ENCODE data around the gene CBFB.
"Not testable (repeated sequence)": the region's sequence is repeated elsewhere in the genome, so short reads cannot be mapped to it uniquely, and the experiment has no call there.

Gene CBFB

DNA sequence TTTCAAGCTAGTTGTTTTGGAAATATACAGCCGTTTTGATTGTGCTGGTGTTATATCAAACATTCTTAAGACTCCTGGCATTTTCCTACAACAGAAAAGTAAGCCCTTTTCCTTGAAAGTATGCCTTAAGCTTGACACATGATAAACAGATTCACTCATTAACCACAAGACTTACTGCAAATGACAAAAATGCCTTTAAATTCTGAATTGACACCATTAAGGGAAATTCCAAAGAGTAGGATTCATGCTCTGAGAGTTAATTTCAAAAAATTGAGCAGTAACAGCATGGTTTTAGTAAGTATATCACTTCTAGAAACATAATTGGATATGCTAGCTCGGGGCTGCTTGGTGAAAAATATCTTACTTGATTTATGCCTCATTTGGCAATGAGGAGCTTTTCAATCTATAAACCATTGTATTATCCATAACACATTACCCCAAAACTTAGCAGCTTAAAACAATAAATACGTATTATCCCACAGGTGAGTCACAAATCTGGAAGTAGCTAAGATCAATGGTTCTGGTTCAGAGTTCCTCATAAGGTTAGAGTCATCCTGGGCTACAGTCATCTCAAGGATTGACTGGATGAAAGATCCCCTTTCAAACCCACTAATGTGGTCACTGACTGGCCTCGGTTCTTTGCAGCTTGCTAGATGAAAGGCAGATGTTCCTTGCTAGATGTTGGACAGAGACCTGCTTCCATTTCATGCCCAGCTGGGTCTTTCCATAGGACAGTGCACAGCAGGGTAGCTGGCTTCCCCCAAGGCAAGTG is 72.5 kb downstream of the CBFB start:
- DNase-seq, result no peak

- DNase-seq, result no peak
Observed at GRCh38 chr16:67104061-67104460, 75.1 kb downstream of the CBFB start.

- no peak for DNase-seq
Observed at GRCh38 chr16:67104845-67105244, 75.9 kb downstream of the CBFB start.

DNA sequence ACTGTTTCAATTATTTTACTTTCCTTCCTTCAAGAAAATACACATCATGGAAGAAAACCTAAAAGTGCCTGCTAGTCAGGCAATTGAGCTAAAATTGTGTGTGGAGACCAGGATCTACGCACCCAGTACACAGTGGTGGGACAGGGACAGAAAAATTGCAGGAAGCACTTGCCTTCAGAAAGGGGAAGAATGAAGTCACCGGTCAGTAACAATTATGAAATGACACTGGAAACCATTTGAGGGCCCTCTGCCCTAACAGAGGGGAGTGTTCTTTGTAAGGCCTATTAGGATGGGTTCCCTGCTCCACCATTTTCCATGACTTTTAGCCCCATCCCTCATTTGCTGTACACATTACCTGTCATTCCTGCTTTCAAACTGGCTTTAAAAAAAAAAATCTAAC is 76.3 kb downstream of the CBFB start:
- DNase-seq, result no peak

DNA sequence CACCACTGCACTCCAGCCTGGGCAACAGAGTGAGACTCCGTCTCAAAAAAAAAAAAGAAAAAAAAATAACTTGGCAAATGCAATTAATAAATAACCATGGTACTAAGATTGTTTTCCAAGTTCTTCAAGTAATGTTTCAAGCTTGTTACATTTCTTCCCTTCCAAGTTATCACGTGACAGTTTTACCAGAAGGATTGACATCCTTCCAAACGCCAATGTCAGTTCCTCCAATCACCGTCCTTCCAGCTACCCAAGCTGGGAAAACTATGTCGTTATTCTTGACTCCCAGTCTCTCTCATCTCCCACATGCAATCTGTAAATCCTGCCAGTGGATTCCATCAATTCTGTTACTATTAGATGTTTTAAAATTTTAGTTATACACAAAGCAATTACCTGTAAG is 76.9 kb downstream of the CBFB start:
- no peak for DNase-seq

- DNase-seq, result no peak
Observed at GRCh38 chr16:67108489-67108888, 79.5 kb downstream of the CBFB start.

DNA sequence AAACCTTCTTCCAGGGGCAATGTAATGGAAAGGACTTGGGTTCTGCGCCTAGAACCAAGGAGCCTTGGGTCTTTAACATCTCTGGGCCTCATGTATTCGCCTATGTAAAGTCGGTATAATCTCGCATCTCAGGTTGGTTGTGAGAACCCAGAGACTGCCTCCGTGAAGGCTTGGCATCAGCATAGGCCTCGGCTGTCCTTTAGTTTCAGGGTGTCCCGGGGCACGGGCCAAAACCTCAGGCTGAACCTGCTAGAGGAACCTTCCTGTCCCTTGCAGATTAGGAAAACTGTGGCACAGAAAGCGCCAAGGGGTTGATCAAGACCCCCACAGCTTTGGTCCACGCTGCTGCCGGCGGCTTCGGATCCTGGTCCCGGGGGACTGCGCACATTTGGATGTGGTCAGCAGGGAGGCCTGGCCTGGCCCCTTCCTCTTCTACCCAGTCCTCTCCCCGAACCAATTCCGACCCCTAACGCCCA is 80.0 kb downstream of the CBFB start:
- no peak for DNase-seq

DNA sequence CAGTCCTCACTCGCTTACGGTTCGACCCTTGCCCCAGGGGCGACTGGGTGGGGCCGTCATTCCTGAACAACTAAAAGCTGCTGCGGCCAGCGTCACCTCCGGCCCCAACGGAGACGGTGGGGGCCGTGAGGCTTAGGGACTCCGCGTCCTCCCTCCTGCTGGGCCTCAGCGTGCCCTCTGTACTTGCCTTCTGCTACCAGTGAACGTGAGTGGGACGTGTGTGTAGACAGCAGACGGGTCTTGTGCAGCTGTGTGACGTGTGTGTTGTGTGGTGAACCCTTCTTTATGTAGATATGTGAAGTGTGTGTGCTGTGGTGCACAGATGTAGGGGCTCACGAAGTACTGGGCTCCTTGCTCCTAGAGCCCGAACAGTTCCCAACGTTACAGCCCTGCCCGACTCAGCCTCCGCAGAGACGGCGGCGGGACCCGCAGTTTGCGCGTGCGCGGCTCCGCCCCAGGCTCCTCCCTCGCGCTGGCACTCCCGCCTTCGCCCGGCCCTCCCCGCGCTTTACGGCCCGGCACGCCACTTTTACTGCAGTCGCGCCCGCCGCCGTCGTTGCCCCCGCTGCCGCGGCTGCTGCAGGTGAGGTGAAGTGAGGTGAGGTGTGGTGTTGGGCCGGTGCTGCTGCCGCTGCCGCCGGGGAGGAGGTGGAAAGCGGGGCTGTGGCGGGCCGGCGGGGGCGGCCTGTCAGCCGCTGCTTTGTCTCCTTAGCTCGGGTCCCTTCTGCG is 80.6 kb downstream of the CBFB start, which contains the start of gene PHAF1:
Gene PHAF1 (plus strand): TSS at position 535 of the 729 bp plus-strand sequence. CDS start 235 bp downstream, outside the sequence.
- peak; percentile 22 for DNase-seq

DNA sequence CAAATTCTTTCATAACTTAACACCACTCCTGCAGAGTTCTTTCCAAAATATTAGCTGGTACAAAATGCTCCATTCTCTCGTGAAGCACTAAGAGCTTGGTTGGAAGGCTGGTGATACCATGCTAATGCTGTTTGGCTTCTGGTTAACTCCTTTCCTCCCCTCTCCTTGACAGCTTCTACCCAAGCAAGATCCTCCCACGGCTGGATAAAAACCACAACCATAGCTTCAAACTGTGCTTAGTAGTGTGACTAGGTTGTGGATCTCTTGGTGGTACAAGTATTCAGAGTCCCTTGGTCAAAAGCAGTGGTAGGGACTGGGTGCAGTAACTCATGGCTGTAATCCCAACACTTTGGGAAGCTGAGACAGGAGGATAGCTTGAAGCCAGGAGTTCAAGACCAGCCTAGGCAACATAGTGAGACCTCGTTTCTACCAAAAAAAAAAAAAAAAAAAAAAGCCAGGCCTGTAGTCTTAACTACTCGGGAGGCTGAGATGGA is 83.0 kb downstream of the CBFB start:
- no peak for DNase-seq

GRCh38 chr16:67112591-67113399 is 83.8 kb downstream of the CBFB start:
- no peak for DNase-seq

DNA sequence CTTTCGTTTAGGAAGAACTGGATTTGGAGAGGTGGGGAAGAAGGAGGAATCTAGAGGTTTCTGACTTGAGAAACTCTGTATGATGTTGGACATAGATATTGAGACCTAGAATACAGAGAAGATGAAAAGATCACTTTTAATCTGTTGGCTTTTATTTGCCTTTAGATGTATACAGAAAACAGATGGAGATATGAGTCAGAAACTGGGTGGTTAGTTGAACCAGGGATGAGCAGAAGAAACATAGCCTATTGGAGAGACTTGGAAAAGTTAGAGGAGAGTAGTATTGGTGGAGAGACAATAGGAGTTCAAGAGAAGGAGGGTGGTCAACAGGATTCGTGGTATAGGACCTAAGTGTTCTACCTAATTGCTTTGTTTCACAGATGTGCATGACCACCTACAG is 85.8 kb downstream of the CBFB start:
- no peak for DNase-seq

DNA sequence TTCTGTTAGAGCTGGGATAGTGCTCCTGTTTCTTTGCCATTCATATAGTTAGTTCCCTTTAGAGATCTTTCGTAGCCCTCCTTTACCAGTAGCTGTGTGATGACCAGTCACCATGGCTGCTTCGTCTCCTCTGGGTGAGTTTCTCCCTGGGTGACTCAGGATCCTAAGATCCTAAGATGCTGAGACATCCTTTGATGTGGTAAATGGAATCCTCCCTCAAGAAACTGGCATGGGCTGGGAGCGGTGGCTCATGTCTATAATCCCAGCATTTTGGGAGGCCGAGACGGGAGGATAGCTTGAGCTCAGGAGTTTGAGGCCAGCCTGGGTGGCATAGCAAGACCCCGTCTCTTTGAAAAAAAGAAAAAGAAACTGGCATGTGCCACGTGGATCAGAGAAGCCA is 86.7 kb downstream of the CBFB start:
- no peak for DNase-seq

GRCh38 chr16:67116388-67117311 is 87.7 kb downstream of the CBFB start:
- DNase-seq, result no peak

DNA sequence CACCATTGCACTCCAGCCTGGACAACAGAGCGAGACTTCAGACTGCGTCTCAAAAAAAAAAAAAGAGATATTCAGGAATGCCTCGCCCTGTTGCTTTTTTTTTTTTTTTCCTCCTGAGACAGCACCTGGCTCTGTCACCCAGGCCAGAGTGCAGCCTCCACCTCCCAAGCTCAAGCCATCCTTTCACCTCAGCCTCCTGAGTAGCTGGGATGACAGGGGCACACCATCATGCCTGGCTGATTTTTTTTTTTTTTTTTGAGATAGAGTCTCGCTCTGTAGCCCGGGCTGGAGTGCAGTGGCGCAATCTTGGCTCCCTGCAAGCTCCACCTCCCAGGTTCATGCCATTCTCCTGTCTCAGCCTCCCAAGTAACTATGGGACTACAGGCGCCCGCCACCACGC is 88.8 kb downstream of the CBFB start:
- no peak for DNase-seq

GRCh38 chr16:67120025-67120424 is 91.1 kb downstream of the CBFB start:
- DNase-seq, result no peak

DNA sequence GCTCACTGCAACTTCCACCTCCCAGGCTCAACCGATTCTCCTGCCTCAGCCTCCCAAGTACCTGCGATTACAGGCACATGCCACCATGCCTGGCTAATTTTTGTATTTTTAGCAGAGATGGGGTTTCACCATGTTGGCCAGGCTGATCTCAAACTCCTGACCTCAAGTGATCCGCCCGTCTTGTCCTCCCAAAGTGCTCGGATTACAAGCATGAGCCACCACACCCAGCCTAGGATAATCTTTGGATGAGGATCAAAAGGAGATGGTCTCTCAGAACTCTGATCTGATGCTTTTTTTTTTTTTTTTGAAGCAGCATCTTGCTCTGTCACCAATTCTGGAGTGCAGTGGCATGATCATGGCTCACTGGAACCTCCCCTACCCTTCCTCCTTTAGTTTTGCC is 93.8 kb downstream of the CBFB start:
- DNase-seq, result not testable (repeated sequence)

DNA sequence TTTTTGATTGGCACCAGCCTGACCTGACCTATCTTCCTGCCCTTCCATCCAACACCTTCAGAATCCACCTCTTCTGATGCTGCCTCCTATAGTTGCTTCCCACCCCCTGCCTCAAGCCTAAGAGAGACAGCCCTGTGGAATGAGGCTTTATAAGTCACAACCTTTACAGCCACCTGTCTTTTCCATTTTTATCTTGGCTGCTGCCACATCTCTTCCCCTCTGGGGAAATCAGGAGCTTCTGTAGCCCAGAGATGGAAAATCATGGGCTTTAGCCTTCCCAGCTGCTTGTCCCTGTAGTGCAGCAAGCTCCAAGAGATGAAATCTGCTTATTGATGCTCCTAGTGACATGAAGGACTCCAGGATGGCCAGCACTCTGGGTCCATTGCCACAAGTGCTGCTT is 99.5 kb downstream of the CBFB start:
- DNase-seq, result no peak

DNA sequence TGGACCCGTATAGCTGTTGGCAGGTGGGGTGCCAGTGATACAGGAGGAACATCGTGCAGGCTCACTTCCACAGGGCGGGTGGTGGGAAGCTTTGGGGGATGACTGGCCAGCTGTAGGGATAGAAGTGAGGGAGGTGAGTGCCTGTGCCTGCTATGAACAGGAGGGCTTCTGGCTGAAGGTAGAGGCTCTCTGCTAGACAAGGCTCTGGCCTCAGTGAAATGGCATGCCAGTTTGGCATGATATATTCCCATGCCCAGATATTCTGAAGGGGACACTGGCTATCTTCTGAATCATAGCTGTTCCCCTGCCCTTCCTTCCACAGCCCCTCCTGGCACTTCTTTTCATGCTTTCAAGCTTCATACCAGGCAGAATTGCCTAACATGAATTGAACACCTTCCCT is 99.9 kb downstream of the CBFB start:
- DNase-seq, result no peak

DNA sequence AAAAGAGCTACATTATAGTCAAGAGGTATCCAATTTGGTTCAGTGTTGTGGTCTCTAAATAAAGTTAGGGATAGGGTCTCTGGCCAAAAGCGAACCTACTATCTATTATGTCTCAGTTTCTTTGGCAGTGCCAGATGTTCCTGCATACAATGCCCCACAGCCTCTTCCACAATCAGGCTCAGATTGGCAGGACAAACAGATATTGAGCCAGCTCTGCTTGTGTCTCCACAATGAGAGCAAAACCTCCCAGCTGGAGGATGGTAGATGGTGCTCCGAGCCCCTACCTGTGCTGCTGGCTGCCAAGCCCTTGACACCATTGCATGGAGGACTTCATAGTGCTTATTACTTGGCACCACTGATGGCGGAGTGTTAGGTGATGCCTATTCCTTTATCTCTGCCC is 100.5 kb downstream of the CBFB start:
- DNase-seq, result no peak

DNA sequence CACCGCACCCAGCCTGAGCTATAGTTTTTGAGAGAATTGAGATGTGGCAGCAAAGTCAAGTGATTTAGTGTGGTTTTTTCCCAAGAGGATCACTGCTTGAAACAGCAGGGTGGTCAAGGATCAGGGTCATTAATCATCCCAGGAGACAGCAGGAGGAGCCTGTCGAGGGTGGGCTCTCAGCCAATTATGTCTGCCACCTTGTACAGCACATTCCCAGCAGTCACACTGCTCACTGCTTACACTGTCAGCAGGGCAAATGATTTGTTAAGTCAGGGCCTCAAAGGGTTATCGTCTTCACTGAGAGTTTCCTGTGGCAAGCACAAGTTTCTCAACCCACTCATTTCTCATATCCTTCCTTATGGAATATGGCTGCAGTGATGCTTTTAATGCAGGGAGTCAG is 108.7 kb downstream of the CBFB start:
- DNase-seq, result no peak

GRCh38 chr16:67141391-67141790 is 112.4 kb downstream of the CBFB start:
- no peak for DNase-seq

GRCh38 chr16:67142342-67142741 is 113.4 kb downstream of the CBFB start:
- no peak for DNase-seq

All from NCI-H2081 treated with DMSO at 0.1 percent for 48 hours (cell line).